NCI-H460 (cell line): Measurements from ENCODE around the gene AP2A2. TPM values are rescaled to one million over a fixed set of nuclear protein-coding genes. Genes with fewer than 3 reads are reported as not detected.

ENCODE experiments used
- DNase-seq: peaks from one replicate; pipeline ENCODE4 v3.0.0-alpha.2; 2016; ENCODE audit warnings: low read depth; ENCODE audit errors: extremely low read depth
- total RNA-seq: library from RNA; depleted of rRNA; stranded (reverse); fragments of >200 nt; shearing (Covaris generic); gene quantifications from 2 replicates; pipeline ENCODE4 v1.2.3, GENCODE V29; 2014

AP2A2 gene
- total RNA-seq, 1 experiment from 2014 or later, result 25.1 TPM

DNA sequence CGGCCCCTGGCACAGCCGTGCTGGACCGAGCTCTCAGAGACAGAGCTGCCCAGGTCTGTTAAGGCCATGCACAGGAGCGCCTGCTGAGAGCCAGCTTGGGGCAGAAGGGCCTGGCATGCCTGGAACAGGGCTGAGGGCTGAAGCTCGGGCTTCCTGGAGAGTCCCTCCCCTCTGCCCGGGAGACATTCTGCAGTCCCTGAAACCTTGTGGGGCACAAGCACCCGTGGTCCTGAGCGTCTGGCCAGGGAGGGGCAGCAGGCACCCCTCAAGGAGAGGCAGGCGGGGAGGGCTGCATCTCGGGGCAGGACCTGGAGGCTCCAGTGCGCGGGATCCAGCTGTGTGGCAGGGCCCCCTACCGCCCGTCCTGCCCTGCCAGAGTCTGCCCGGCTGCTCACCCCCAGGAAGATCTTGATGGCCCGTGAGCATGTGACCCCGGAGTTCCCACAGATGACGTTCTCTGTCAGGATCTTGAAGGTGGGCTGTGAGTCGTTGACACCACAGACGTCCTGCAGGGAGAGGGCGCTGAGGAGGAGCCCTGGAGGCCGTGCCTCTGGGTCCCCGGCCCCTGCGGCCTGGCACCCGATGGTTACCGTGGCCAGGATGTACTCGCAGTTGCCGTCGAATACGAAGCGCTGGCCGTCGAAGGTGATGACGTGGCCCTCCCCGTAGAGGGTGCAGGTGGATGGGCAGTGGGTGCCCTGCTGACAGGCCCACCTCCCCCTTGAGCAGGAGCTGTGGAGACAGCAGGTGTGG is 99.9 kb downstream of the AP2A2 start:
- DNase-seq, result no peak

DNA sequence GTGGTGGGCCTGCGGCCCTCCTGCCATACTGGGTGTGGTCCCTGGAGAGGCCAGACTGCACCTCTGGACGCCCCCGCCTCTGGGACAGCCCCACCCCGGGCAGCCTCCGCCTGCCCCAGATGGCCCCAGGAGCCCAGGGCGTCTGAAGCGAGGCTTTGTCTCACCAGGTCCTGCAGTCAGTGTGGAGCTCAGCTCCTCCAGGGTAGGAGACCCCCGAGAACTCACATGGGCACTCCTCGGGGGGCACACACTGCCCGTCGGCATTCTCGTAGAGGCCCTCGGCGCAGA is 100.4 kb downstream of the AP2A2 start:
- DNase-seq, result no peak

DNA sequence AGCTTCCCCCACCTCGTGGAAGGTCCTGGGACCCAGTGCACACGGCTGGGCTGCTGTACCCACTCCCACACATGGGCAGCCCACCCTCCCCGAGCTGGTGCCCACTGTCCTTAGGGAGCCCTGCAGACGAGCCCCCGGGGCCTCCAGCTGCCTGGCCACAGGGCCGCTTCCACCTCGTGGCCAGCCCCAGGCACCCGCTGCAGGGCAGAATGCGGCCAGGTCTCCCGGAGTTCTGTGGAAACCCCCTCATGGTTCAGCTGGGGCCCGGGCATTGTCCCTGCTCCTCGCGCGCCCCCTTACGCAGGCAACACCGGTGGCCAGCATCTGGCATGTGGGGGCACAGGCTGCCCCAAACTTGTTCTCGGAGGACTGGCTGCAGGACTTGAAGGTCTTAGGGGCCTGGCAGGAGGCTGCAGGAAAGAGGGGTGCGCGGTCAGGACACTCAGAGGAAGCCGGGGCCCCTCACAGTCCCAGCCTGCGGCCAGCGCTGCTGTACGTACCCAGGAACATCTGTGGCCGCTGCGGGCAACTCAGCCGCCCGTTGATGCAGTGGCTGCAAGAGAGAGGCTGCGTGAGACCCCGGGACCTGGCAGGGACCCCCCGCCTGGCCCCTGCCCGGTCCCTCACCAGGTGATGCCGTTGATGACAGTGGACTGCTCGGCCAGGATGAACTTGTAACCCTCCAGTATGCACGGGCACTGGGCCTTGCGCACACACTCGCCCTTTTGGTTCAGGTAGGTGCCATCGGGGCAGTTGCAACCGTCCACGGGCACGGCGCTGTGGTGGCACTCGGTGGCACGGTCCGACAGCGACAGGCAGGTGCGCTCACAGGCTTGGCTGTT is 101.2 kb downstream of the AP2A2 start:
- DNase-seq, result no peak

DNA sequence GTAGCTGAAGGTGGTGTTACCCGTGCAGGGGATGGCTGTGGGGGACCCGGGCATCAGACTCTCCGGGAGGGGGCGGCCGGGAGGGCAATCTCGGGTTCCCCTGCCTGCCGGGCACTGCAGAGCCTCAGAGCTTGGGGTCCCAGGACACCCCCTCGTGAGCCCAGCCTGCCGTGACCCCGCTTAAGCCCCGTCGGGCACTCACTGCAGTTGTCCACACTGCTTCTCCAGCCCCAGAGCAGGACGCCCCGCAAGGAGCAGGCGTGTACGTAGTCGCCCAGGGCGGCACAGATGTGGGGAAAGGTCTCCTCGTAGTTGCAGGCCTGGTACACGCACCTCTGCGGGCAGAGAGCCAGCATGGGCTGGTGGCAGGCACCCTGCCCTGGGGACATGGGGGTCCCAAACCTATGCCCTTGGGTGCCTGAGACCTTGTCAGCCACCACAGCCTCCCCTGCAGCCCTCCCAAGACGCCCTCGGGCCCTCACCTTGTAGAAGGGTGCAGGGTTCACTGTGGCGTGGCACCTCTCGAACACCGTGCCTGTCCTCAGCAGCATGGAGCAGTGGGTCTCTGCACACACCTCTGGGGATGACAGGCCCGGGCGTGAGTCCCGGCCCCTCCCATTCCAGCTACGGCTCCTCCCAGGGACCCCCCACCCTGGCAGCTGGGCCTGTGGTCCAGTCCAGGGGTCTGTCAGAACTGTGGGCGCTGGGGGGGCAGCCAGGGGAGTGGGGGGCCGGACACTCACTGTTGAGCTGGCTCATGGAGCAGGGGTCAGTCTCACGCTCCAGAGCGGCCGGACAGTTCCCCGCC is 102.0 kb downstream of the AP2A2 start:
- DNase-seq, result no peak

DNA sequence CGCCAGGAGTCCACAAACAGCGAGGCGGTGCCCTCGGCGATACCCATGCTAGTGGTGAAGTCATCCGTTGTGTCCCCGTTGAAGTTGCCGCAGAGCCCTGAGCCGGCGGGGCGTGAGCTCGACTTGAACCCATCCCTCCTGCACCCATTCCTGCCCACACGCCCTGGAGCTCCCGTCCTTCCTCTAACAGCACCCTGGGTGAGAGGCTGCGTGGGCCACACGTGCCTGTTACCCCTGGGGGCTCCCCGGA is 102.5 kb downstream of the AP2A2 start:
- DNase-seq, result no peak

DNA sequence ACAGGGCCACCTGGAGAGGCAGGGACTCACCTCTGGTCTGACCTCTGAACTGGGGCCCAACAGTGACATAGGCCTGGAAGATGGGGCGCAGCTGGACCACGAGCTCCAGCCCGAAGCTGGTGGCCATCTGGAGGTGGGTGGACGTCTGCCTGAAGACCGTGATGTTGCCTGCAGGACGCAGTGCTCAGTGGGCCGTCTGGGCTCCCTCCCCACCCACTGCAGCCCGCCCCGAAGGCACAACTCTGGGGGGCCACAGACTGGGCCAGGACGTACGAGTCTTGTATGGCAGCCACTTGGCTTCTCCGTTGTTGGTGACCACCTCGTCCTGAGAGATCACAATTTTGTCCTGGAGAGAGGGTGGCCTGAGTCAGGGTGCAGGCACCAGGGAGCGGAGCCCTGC is 102.9 kb downstream of the AP2A2 start:
- no peak for DNase-seq

DNA sequence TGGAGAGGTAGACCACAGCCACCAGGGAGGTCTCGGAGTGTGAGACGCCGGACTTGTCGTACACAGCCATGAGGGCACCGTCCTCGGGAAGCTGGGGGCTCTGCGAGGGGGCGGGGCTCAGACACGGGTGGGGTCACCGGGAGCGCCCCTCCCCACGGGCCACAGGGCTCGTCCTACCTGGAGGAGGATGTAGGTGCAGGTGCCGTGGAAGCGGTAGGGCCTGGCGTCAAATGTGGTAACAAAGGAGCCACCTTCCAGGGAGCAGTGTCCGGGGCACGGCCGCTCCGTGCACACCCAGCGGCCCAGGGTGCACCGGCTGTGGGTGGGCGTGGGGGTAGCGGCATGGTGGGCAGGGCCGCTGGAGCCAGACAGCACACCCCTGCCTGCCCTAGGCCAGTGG is 103.4 kb downstream of the AP2A2 start:
- no peak for DNase-seq

DNA sequence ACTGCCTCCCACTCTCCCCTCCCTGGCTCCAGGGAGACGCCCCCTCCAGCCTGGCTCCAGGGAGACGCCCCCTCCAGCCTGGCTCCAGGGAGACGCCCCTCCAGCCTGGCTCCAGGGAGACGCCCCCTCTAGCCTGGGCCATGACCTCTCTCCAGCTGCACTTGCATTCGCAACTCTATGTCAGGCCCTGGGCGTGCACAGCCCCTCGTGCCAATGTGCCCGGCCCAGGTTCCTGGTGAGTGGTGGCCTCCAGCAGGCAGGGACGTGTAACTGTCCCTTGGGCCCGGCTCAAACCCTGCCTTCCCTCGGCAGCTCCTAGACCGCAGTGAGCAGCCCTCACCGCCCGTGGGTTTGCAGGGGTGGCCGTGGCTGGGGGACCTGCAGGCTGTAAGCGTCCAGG is 104.0 kb downstream of the AP2A2 start:
- DNase-seq, result no peak

DNA sequence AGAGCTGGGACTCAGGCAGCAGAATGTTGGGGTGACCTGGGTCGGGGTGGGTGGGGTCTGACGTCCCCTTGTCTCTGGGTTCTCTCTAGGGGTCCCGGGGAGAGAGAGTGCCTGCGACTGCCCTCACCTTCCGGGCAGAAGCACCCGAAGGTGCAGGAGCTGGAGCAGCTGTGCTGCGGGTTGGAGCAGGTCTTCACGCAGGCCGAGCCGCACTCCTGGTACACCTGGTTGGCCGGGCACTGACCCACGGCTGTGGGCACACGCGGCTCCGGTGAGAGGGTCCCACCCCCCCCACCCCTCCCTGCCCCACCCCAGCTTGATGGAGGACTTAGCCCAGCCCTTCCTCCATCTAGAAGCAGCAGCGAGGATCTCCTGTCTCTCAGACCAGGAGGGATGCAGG is 104.4 kb downstream of the AP2A2 start:
- no peak for DNase-seq

DNA sequence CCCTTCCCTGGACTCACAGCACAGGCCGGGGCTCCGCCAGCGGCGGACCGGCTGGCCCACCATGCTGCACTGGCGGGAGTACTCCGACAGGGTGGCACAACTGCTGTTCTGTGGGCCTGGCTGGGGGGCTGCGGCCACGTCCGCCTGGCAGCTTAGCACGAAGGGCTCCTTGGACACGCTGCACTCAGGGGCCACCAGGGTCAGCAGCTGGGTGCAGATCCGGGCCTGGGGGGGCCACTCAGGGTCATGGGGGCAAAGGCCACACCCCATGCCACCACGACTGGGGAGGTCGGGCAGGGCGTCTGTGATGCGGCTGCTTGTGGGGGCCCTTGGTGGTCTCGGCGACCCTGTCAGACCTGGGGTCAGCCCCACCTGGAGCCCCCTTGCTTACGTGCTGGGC is 104.9 kb downstream of the AP2A2 start:
- no peak for DNase-seq

DNA sequence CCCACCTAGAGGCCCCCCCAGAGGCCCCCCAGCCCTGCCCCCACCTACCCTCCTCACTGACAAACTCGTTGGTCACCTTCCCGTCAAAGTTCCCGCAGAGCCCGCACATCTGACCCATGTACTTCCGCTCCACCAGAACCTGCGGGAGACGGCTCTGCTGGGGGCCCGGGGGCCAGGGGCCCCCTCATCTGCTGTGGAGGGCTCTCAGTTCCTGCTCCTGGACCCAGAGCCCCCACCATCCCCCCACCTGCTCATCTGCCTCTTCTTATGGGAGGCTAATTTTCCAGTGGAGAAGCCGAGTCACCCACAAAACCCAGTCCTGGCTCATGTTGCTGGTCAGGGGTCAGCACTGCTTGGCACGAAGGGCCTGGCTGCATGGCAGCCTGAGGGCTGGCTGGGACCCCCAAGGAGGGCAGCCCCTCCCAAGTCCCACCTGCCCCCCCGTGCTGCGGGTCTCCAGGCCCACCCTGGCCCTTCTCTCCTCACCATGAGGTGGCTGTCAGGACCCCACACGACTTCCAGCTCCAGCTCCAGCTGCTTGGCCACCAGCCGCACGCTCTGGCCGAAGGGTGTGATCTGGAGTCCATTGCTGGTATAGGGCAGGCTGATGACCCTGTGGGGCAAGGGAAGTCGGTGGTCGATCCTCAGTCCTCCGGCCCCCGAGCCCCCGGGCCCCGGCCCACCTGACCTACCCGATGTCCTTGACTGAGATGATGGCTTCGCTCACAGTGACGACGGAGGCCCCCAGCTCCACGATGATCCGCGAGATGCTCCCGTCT is 105.6 kb downstream of the AP2A2 start:
- DNase-seq, result no peak

DNA sequence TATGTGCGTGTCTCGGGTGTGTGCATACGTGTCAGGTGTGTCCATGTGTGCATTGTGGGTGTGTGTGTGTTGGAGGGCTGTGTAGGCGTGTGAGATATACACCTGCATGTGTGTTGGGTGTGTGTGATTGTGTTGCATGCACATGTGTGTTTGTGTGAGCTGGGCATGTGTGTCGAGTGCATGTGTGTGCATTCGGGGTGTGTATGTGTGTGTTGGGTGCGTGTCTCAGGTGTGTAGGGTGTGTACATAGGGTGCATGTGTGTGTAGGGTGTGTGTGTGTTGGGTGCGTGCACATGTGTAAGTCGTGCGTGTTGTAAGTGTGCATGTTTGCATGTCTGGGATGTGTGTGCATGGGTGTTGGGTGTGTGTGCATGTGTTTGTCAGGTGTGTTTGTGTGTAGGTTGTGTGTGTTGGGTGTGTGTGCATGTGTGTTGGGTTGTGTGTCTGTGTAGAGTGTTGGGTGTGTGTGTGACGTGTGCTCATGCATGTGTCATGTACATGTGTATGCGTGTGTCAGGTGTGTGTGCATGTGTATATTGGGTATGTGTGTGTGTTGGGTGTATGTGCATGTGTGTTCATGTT is 106.7 kb downstream of the AP2A2 start:
- DNase-seq, result no peak

DNA sequence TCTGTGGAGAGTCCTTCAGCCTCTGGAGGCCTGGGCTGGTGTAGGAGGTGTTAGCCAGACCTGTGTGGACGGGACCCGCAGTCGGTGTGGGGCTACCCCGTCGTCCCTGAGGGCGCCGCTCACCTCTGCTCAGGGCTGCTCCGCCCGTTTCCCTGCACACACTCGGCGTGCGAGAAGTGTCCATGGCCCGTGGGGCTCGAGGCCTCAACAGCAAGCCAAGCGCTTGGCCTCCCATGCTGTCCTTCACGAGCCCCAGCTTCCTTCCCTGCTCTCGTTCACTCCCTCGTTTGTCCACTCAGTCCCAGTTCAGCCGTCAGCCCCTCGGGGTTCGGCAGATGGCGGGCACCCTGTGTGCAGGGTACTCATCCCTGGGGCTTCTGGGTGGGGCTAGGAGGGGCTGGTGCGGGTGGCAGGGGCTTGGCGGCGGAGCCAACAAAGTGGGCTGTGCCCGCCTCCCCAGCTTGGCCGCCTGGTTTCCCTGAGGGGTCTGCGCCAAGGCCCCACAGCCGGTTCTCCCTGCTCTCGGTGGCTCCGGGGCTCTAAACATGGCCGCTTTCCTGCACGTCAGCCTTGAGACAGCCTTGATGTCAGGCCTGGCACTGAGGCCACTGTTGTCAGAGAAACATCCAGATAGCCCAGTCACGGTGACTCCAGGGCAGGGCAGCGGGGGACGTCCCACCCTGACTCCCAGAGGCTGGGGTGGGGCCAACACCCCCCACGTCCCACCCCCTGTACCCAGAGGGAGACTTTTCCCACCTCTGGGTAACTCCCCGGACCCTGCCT is 107.5 kb downstream of the AP2A2 start:
- no peak for DNase-seq

DNA sequence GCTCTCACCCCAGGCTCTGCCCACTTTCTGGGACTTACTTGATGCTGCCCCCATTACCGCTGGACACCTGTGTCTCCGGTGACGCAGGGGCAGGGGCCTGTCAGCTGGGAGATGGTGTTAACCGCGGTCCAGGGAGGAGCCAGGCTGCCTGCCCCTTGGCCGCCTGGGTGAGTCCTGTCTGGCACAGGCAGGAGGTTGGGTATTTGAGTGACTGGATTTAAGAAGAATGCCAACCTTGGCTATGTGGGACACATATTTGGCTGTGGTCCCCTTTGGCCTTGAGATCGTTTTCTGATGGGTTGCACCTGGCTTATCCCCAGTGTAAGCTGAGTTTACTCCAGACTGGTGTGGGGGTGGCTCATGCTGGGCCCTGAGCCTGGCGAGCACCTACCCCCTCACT is 108.3 kb downstream of the AP2A2 start:
- no peak for DNase-seq

DNA sequence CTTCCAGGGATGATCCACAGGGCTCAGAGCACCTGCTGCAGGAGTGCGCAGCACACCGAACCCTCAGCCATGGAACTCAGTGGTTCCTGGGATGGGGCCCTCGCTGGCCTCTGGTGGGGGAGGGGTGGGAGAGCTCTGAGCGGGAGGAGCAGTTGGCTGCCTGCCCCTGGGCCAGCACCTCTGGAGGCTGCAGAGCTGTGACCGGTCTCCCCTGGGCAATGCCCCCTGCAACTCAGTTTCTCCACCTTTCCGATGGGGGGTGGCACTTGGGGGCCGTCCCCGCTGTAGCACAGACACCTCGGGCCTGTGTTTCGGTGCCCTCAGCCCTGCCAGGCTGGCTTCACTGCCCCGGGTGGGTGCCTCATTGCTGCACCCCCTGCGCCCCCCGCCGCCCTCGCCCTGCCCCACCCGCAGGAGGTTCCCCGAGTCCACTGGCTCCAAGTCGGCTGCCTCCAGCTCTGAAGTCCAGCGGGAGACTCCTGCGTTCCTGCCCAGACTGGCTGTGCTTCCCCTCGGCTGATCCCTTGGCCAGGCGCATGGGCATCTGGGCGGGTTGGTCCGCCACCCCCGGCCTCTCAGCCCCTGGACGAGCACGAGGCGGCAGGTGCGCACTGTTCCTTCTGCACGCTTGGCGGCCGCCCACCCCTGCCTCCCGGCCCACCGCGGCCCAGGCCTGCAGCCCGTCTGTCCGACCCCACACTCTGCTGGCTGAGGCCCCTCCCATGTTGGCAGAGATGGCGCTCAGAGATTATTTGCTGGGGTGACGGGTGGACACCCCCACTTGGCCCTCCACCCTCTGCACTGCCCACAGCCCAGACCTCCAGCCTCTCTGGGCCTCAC is 109.0 kb downstream of the AP2A2 start:
- DNase-seq, result no peak

DNA sequence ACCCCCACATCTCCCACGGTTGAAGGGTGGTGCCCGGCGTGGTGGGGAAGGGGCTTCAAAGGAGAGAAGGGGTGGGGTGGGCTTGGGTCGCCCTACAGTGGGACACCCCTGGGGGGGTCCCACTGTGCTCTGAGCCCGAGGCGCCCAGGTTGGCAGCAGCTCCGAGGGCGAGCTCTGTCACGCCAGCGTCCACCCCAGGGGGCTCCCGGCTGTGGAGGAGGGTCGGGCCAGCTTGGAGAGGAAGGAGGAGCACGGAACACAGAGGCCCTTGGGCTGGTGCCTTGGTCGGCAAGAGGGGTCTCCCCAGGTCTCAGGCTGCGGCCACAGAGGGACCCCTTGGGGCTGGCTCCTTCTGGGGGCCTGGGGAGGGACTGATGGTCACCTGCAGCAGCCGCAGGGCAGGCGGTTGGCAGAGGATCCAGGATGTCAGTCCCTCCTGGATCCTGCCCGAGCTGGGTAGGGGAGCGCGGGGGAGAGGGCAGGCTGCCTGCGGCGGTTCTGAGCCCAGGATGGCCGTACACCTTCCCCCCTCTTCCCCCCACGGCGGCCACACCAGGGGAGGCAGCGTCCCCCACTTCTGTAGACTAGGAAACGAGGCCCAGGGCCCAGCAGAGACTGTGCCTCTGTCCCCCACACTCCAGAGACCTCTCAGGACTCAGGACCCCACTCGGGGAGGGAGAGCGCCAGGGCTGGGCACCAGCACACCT is 110.1 kb downstream of the AP2A2 start:
- no peak for DNase-seq

DNA sequence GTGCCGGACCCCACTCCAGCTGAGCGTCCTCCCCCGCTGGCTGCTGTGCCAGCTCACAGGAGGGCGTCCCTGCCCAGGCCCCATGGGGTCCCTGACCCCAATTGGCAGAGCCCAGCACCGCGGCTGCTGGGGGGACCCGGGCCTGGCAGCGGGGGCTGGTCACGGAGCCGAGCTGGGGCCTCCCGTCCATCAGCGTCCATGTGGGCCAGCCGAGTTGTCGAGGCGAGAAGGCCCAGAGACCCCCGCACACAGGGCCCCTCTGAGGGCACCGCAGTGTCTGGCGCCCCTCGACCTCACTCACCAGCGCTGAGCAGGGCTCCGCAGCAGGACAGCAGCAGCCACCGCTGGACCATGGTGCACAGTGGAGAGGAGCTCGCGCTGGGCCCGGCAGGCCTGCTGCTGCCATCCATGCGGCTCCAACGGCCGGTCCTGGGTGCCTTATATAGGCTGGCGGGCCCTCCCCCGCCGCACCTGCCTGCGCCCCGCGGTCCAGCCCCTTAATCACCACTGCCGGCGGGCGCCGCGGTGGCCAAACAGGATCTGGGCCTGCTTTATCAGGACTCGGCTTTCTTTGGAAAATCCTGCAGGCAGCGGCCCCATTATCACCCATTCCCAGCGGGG is 110.7 kb downstream of the AP2A2 start, which contains the start of gene MUC6:
Gene MUC6, minus strand, starts transcription at position 416 of the 621 bp plus-strand sequence. Its CDS starts 63 bp downstream, at position 353.
- DNase-seq, result no peak

DNA sequence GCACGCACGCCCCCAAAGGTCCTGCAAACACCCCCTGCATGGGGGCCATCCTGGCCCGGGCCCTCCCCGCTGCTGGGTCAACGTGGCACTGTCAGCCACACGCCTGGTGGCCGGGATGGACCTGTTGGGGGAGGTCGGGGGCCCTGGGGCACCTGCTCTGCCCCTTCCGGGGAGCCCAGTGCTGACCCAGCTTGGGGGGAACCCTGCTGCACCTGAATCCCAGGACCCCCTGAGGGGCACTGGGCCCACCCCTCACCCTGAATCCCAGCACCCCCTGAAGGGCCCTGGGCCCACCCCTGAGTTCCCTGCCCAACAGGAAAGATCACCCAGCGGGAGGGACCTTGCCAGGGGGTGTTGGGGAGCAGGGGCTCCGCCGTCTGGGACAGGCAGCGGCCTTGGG is 111.3 kb downstream of the AP2A2 start:
- DNase-seq, result no peak
